ENCODE results near the gene ARFGEF3. TPM values are rescaled to one million over a fixed set of nuclear protein-coding genes. Genes with fewer than 3 reads are reported as not detected.

ARFGEF3 gene
- total RNA-seq, 1 donor from 2014 or later: 0.18 TPM

GRCh38 chr6:138162955-138163575, 1.3 kb downstream of the ARFGEF3 start:
- ATAC-seq (no peak), DNase-seq (ENCODE audit: low spot score) (no peak)

- ATAC-seq (no peak), DNase-seq (ENCODE audit: low spot score) (no peak)
These were observed 13.9 kb downstream of the ARFGEF3 start for GRCh38 chr6:138175596-138175995.

GRCh38 chr6:138176652-138177232, 15.0 kb downstream of the ARFGEF3 start:
- no peak for ATAC-seq
- no peak for DNase-seq (ENCODE audit: low spot score)

- no peak for ATAC-seq
- DNase-seq (ENCODE audit: low spot score): no peak
These were observed 21.4 kb downstream of the ARFGEF3 start for GRCh38 chr6:138182939-138183789.

GRCh38 chr6:138183790-138184134, 22.0 kb downstream of the ARFGEF3 start:
- DNase-seq (ENCODE audit: low spot score): no peak
- ATAC-seq: no peak

GRCh38 chr6:138184230-138184629, 22.5 kb downstream of the ARFGEF3 start:
- ATAC-seq (no peak), DNase-seq (ENCODE audit: low spot score) (no peak)

- DNase-seq (ENCODE audit: low spot score): no peak
- no peak for ATAC-seq
These were observed 25.4 kb downstream of the ARFGEF3 start for GRCh38 chr6:138187156-138187555.

- DNase-seq (ENCODE audit: low spot score) (no peak), ATAC-seq (no peak)
These were observed 26.7 kb downstream of the ARFGEF3 start for GRCh38 chr6:138188278-138188941.

- ATAC-seq (no peak), DNase-seq (ENCODE audit: low spot score) (no peak)
These were observed 32.5 kb downstream of the ARFGEF3 start for GRCh38 chr6:138194287-138194686.

- ATAC-seq: no peak
These were observed 34.5 kb downstream of the ARFGEF3 start for GRCh38 chr6:138196122-138196738.

GRCh38 chr6:138197570-138197969, 35.8 kb downstream of the ARFGEF3 start:
- no peak for DNase-seq (ENCODE audit: low spot score)
- no peak for ATAC-seq

More at GRCh38 chr6:138196122-138196738, 34.5 kb downstream of the ARFGEF3 start:
- DNase-seq (ENCODE audit: low spot score): no peak

GRCh38 chr6:138198430-138199091, 36.8 kb downstream of the ARFGEF3 start:
- no peak for ATAC-seq
- DNase-seq (ENCODE audit: low spot score): no peak

GRCh38 chr6:138201836-138202235, 40.1 kb downstream of the ARFGEF3 start:
- ATAC-seq: no peak
- no peak for DNase-seq (ENCODE audit: low spot score)

- ATAC-seq: no peak
- DNase-seq (ENCODE audit: low spot score): no peak
These were observed 41.6 kb downstream of the ARFGEF3 start for GRCh38 chr6:138203315-138203714.

- no peak for DNase-seq (ENCODE audit: low spot score)
- ATAC-seq: no peak
These were observed 42.6 kb downstream of the ARFGEF3 start for GRCh38 chr6:138204303-138204702.

GRCh38 chr6:138204792-138205384, 43.1 kb downstream of the ARFGEF3 start:
- DNase-seq (ENCODE audit: low spot score) (no peak), ATAC-seq (no peak)

- no peak for DNase-seq (ENCODE audit: low spot score)
- ATAC-seq: no peak
These were observed 43.8 kb downstream of the ARFGEF3 start for GRCh38 chr6:138205437-138206094.

GRCh38 chr6:138206862-138207261, 45.1 kb downstream of the ARFGEF3 start:
- DNase-seq (ENCODE audit: low spot score) (no peak), ATAC-seq (no peak)

GRCh38 chr6:138211048-138211581, 49.4 kb downstream of the ARFGEF3 start:
- no peak for DNase-seq (ENCODE audit: low spot score)
- no peak for ATAC-seq

Measured in left lobe of liver (tissue), 2 donors.